Liver (tissue), 9 donors: ENCODE results near the gene SPDEF. TPM values are rescaled to one million over a fixed set of nuclear protein-coding genes. Genes with fewer than 3 reads are reported as not detected.

Experiments
- DNase-seq: peaks from one replicate; pipeline ENCODE4 v3.0.0-alpha.2; 2017; ENCODE audit warnings: low spot score
- H3K27ac ChIP-seq, 2 donors: one replicate each; pipeline ENCODE4 v1.7.0; 2013; ENCODE audit warnings: inconsistent platforms in 2 of 2, low read length in 2 of 2, control low read depth in 1 of 2, low read depth in 1 of 2, mild to moderate bottlenecking in 1 of 2
- H3K27me3 ChIP-seq, 4 donors: one replicate each; pipeline versions ENCODE4 v1.6.1 to v1.7.0; 2013; ENCODE audit warnings: low read length in 3 of 4, inconsistent platforms in 1 of 4, mild to moderate bottlenecking in 1 of 4, moderate library complexity in 1 of 4; ENCODE audit not compliant: control insufficient read depth in 4 of 4, insufficient read depth in 4 of 4
- H3K36me3 ChIP-seq, 4 donors: one replicate each; pipeline versions ENCODE4 v1.6.1 to v1.7.0; 2013; ENCODE audit warnings: low read length in 3 of 4, mild to moderate bottlenecking in 3 of 4, low read depth in 1 of 4, moderate library complexity in 1 of 4; ENCODE audit not compliant: control insufficient read depth in 4 of 4, insufficient read depth in 3 of 4
- H3K4me1 ChIP-seq, 4 donors: one replicate each; pipeline versions ENCODE4 v1.6.1 to v1.7.0; 2013; ENCODE audit warnings: low read length in 3 of 4, mild to moderate bottlenecking in 3 of 4, moderate library complexity in 1 of 4; ENCODE audit not compliant: control insufficient read depth in 4 of 4, insufficient read depth in 4 of 4
- H3K4me3 ChIP-seq, 3 donors: one replicate each; pipeline versions ENCODE4 v1.6.1 to v1.7.0; 2013; ENCODE audit warnings: low read length in 3 of 3, control low read depth in 1 of 3, low read depth in 1 of 3, mild to moderate bottlenecking in 1 of 3
- H3K9ac ChIP-seq, 2 donors: one replicate each; pipeline ENCODE4 v1.7.0; 2013; ENCODE audit warnings: low read length in 2 of 2, mild to moderate bottlenecking in 2 of 2, moderate library complexity in 2 of 2, control low read depth in 1 of 2, low read depth in 1 of 2
- H3K9me3 ChIP-seq, 4 donors: one replicate each; pipeline versions ENCODE4 v1.6.1 to v1.7.0; 2013; ENCODE audit warnings: low read length in 3 of 4; ENCODE audit not compliant: control insufficient read depth in 4 of 4
- EGR1 ChIP-seq, 2 donors: IDR thresholded peaks; 2 replicates each; pipeline ENCODE4 v1.6.1; 2016 to 2018; ENCODE audit warnings: antibody characterized with exemption in 2 of 2, low read depth in 2 of 2
- FOXA1 ChIP-seq: IDR thresholded peaks from 2 replicates; pipeline ENCODE4 v1.6.1; 2016; ENCODE audit warnings: antibody characterized with exemption
- FOXA2 ChIP-seq: IDR thresholded peaks from 2 replicates; pipeline ENCODE4 v1.6.1; 2016; ENCODE audit warnings: antibody characterized with exemption
- HNF4A ChIP-seq, 2 donors: conservative IDR thresholded peaks; 2 replicates each; pipeline ENCODE4 v1.6.1; 2016; ENCODE audit warnings: antibody characterized with exemption in 2 of 2, mild to moderate bottlenecking in 2 of 2
- HNF4G ChIP-seq: IDR thresholded peaks from 2 replicates; pipeline ENCODE4 v1.6.1; 2016; ENCODE audit warnings: antibody characterized with exemption
- JUND ChIP-seq, 2 donors: IDR thresholded peaks; 2 replicates each; pipeline ENCODE4 v1.6.1; 2016; ENCODE audit warnings: antibody characterized with exemption in 2 of 2
- RAD21 ChIP-seq, 2 donors: IDR thresholded peaks; 2 replicates each; pipeline ENCODE4 v1.6.1; 2016; ENCODE audit warnings: antibody characterized with exemption in 2 of 2, mild to moderate bottlenecking in 2 of 2
- RXRA ChIP-seq, 2 donors: IDR thresholded peaks; 2 replicates each; pipeline ENCODE4 v1.6.1; 2017 to 2018; ENCODE audit warnings: antibody characterized with exemption in 2 of 2, mild to moderate bottlenecking in 1 of 2
- YY1 ChIP-seq: IDR thresholded peaks from 2 replicates; pipeline ENCODE4 v1.6.1; 2016; ENCODE audit warnings: antibody characterized with exemption, mild to moderate bottlenecking
- WGBS: extraction: QIAGEN DNeasy Blood & Tissue Kit; methylation state at CpG from one replicate; pipeline ENCODE4 v1.1.7; 2013; 5-methylcytosine and 5-hydroxymethylcytosine counted together
- polyA plus RNA-seq, 2 donors: library from polyadenylated mRNA; stranded (reverse) in 1 of 2; unstranded in 1 of 2; fragments of 200-250 nt in 1 of 2; fragments of >200 nt in 1 of 2; fragmentation: Nextera tagmentation in 1 of 2; extraction: Ambion mirVana in 1 of 2; gene quantifications; one replicate each; pipeline versions ENCODE4 v1.2.1 to v1.2.3, GENCODE V29; 2013 to 2015
- total RNA-seq, 2 donors: library from RNA; depleted of rRNA; stranded (reverse); fragments of >200 nt; gene quantifications; one replicate each; pipeline ENCODE4 v1.2.3, GENCODE V29; 2014
- TF ChIP-seq, protein P1 (sequence below): IDR thresholded peaks from 2 replicates; pipeline ENCODE4 v1.6.1; 2016; ENCODE audit warnings: antibody characterized with exemption
- TF ChIP-seq, protein P2 (sequence below): IDR thresholded peaks from 2 replicates; pipeline ENCODE4 v1.6.1; 2016; ENCODE audit warnings: antibody characterized with exemption
- TF ChIP-seq, protein P3 (sequence below): IDR thresholded peaks from 2 replicates; pipeline ENCODE4 v1.6.1; 2016; ENCODE audit warnings: antibody characterized with exemption, mild to moderate bottlenecking
- donor health status: healthy.
- donor health status: healthy.
- donor health status: healthy.
- donor health status: healthy.
- donor health status: healthy.

SPDEF gene
- total and polyA plus RNA-seq, 4 donors = 0.05 to 0.09 TPM; not detected in 2

DNA sequence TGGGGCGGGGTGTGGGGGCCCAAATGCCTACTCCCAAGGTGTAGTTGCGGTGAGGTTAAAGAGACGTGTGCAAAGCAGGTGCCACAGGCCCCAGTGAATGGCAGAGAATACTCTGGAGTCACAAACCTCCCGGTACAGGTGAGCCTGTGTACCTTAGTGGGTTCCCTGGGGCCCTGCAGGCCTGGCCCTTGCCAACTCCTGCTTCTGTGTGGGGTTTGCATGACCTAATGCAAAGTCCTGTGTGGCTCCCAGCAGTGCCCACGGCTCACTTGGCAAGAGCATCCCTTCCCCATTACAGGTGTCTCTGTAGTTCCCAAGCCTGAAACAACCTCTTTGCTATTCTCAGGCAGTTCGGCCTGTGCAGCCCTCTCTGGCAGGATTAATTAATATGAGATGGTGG, 17.5 kb downstream of the SPDEF start:
- WGBS = 93% methylated on average over 6 of the region's 6 CpGs

DNA sequence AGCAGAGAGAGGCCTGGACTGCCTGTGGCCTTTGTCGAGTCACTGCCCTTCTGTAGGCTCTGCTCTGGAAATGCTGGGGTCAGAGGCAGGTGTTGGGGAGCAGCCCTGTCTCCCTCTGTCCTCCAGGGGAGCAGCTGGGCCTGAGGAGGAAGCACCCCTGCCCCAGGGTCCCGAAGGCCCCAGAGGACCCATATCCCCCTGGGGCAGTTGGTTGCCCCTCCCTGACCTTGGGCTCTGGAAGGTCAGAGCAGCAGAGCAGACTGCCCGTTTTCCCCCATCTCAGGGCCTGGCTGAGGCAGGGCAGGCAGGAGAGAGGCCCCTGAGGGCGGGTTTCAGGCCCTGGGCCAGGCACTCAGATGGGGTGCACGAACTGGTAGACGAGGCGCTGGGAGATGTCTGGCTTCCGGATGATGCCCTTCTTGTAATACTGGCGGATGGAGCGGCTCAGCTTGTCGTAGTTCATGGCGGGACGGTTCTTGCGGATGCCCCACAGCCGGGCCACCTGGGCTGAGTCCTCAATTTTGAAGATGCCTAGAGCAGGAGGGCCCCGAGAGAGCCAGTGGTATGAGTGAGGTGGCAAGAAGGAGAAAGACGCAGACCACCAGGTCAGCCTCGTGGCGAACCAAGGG, 18.1 kb downstream of the SPDEF start:
- no peaks in the 10 kb centered on the region for H3K27me3 ChIP-seq
- TF ChIP-seq FOXA1 (no peak), HNF4A (conservative IDR thresholded peaks at IDR 0.05) (no peak), FOXA2 (no peak), RXRA (IDR thresholded peaks at IDR 0.05) (no peak)
- H3K36me3 ChIP-seq = no peaks in the 10 kb centered on the region
- H3K9ac ChIP-seq = no peak overlapping the region
- H3K27ac ChIP-seq = no peak overlapping the region
- H3K9me3 ChIP-seq = no peaks in the 10 kb centered on the region
- H3K4me3 ChIP-seq = no peak overlapping the region
- no peaks in the 10 kb centered on the region for H3K4me1 ChIP-seq
- 93% methylated on average over 19 of the region's 19 CpGs for WGBS
- no peak for DNase-seq

More for the DNA sequence above, 17.5 kb downstream of the SPDEF start:
- Histone ChIP-seq H3K9me3 (no peaks in the 10 kb centered on the region), H3K27me3 (no peaks in the 10 kb centered on the region), H3K9ac (no peak overlapping the region), H3K4me1 (no peaks in the 10 kb centered on the region), H3K4me3 (no peak overlapping the region), H3K27ac (no peak overlapping the region), H3K36me3 (no peaks in the 10 kb centered on the region)
- DNase-seq = no peak
- TF ChIP-seq, protein P1, sequence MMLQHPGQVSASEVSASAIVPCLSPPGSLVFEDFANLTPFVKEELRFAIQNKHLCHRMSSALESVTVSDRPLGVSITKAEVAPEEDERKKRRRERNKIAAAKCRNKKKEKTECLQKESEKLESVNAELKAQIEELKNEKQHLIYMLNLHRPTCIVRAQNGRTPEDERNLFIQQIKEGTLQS = no peak
- no peak for TF ChIP-seq YY1
- TF ChIP-seq HNF4A (conservative IDR thresholded peaks at IDR 0.05) = no peak

DNA sequence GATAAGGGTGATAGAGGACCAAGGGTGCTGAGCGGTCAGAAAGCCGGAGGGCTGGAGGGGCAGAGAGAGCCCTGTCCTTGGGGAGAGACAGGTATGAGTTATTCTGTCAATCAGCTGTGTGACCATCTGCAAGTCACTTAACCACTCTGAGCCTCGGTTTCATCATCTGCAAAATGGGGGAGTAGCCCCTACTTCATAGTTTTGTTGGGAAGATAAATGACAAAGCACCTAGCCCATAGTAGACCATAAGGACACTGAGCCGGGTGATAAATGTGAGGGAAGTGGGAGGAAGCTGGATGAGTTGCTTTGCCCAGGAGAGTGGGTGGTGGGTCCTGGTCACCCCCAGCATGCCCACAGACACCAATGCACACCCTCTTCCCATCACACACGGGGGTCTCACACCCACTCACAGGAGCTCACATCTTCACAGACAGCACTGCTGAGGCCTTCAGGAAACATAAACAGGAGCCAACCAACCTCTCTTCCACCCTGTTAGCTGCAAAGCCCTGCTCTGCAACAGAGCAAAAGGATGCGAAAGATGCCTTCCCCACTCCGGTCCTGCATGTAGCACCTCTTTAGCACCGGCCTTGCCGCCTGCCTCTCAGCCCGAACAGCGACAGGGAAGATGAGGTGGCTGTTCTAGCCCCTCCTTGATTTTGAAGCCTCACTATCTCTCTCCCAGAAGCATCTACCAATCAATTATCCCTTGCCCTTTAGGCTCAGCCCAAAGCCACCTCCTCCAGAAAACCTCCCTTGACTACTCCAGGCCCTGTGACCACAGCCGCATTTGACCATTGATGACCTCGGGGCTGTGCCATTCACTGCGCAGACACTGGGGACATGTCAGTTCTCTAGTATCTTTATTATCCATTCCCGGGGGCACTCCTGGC, 18.9 kb downstream of the SPDEF start:
- Histone ChIP-seq H3K4me1 (no peaks in the 10 kb centered on the region), H3K4me3 (no peak overlapping the region), H3K9ac (no peak overlapping the region), H3K9me3 (no peaks in the 10 kb centered on the region), H3K36me3 (no peaks in the 10 kb centered on the region), H3K27me3 (no peaks in the 10 kb centered on the region), H3K27ac (no peak overlapping the region)
- TF ChIP-seq JUND (IDR thresholded peaks at IDR 0.05) = no peak
- TF ChIP-seq, protein P1 = no peak
- TF ChIP-seq, protein P2, sequence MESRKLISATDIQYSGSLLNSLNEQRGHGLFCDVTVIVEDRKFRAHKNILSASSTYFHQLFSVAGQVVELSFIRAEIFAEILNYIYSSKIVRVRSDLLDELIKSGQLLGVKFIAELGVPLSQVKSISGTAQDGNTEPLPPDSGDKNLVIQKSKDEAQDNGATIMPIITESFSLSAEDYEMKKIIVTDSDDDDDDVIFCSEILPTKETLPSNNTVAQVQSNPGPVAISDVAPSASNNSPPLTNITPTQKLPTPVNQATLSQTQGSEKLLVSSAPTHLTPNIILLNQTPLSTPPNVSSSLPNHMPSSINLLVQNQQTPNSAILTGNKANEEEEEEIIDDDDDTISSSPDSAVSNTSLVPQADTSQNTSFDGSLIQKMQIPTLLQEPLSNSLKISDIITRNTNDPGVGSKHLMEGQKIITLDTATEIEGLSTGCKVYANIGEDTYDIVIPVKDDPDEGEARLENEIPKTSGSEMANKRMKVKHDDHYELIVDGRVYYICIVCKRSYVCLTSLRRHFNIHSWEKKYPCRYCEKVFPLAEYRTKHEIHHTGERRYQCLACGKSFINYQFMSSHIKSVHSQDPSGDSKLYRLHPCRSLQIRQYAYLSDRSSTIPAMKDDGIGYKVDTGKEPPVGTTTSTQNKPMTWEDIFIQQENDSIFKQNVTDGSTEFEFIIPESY = no peak
- TF ChIP-seq FOXA1 = no peak
- no peak for TF ChIP-seq HNF4A (conservative IDR thresholded peaks at IDR 0.05)
- TF ChIP-seq EGR1 (IDR thresholded peaks at IDR 0.05; ENCODE audit: low read depth in 2 of 2) = no peak
- TF ChIP-seq, protein P3, sequence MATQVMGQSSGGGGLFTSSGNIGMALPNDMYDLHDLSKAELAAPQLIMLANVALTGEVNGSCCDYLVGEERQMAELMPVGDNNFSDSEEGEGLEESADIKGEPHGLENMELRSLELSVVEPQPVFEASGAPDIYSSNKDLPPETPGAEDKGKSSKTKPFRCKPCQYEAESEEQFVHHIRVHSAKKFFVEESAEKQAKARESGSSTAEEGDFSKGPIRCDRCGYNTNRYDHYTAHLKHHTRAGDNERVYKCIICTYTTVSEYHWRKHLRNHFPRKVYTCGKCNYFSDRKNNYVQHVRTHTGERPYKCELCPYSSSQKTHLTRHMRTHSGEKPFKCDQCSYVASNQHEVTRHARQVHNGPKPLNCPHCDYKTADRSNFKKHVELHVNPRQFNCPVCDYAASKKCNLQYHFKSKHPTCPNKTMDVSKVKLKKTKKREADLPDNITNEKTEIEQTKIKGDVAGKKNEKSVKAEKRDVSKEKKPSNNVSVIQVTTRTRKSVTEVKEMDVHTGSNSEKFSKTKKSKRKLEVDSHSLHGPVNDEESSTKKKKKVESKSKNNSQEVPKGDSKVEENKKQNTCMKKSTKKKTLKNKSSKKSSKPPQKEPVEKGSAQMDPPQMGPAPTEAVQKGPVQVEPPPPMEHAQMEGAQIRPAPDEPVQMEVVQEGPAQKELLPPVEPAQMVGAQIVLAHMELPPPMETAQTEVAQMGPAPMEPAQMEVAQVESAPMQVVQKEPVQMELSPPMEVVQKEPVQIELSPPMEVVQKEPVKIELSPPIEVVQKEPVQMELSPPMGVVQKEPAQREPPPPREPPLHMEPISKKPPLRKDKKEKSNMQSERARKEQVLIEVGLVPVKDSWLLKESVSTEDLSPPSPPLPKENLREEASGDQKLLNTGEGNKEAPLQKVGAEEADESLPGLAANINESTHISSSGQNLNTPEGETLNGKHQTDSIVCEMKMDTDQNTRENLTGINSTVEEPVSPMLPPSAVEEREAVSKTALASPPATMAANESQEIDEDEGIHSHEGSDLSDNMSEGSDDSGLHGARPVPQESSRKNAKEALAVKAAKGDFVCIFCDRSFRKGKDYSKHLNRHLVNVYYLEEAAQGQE = no peak
- no peak for TF ChIP-seq HNF4G
- no peak for TF ChIP-seq RAD21 (IDR thresholded peaks at IDR 0.05)
- TF ChIP-seq YY1 = no peak
- no peak for TF ChIP-seq RXRA (IDR thresholded peaks at IDR 0.05)
- no peak for DNase-seq
- WGBS = 91% methylated on average over 15 of the region's 15 CpGs
